Midbrain (tissue), 1 donor: ENCODE results near the gene GNB2.
A peak's percentile ranks its signal among the peaks of the same experiment; 100 is the strongest.

Experiments used
- DNase-seq: peaks from one replicate; lab custom pipeline; 2025; lab: John Stamatoyannopoulos, UW

GNB2 gene

DNA sequence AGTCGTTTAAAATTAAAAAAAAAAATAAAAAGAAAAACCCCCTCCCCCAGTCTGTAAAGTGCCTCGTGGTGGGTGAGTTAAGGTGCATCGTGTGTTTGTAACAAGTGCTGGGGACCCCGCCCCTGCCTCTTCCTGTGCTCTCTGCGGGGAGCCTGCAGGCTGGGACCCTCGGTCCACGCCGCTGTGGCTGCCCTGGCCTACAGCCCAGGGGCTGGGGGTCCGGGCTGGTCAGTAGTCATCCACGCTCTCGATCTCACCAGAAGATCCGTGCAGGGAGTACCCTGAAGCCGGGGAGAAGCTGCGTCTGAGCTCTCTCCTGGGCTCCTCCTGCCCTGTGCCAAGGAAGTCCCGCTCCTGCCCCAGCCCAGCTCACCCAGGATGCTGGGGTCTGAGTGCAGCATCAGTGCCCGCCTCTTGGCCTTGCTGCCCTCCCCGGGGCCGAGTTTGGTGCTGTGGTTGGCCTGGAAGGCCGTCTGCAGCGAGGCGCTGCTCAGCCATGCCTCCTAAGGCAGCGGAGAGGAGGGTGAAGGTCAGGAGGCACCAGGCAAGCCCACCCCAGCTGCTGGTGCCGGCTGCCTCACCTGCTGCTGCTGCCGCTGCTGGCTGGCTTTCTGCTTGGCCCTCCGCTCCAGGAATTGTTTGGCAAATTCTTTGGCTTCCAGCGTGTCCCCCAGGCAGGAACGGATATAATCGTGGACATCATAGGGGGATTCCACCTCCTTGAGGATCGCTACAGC, 8.1 kb downstream of the GNB2 start:
- no peak for DNase-seq

DNA sequence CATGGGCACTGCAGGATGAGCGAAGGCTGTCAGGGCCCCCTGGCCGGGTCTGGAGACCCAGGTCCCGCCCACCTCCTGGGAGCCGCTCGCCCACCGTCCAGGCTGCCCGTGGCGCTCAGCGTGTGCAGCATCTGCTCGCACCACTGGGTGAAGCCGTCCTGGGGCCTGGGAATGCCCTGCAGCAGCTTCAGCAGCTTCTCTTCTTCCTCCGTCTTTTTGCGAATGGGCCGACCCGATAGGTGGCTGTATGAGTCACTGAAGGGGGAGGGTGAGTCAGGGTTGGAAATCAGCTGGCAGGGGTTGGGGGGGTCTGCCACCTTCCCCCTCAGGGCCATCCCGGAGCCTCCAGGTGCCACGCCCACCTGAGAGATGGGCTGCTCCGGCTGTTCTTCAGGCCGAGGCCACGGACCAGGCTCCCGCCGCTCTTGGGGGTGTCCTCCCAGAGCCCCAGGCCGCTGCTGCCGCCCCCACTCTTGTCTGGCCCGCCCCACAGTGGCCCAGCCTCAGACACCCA, 8.7 kb downstream of the GNB2 start:
- no peak for DNase-seq

DNA sequence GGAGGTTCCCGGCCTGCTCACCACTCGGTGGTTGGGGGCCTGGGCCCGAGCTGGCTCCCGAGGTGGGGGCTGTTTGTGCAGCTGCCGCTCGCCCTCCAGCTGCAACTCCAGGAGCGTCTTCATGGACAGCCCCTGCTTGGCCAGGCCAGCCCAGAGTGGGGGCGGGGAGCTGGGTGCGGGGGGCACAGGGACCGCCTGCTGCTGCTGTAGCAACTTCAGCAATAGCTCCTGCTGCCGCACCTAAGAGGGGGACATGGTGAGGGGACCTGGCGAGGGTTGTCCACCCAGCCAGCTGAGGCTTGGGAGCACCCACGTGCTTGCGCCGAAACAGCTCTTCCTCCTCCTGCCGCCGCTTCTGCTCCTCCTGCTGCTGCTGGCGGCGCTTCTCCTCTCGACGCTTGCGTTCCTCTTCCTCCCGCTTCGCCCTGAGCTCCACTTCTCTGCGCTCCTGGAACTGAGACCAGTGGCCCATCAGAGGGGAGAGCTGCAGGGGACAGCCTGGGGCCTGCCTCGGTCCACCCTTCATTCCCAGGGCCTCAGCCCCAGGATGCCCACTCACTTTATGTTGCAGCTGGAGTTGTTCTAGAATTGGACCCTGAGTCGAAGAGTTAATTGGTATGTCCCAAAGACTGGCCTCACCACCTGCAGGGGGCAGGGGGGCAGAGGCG, 9.6 kb downstream of the GNB2 start:
- no peak for DNase-seq

DNA sequence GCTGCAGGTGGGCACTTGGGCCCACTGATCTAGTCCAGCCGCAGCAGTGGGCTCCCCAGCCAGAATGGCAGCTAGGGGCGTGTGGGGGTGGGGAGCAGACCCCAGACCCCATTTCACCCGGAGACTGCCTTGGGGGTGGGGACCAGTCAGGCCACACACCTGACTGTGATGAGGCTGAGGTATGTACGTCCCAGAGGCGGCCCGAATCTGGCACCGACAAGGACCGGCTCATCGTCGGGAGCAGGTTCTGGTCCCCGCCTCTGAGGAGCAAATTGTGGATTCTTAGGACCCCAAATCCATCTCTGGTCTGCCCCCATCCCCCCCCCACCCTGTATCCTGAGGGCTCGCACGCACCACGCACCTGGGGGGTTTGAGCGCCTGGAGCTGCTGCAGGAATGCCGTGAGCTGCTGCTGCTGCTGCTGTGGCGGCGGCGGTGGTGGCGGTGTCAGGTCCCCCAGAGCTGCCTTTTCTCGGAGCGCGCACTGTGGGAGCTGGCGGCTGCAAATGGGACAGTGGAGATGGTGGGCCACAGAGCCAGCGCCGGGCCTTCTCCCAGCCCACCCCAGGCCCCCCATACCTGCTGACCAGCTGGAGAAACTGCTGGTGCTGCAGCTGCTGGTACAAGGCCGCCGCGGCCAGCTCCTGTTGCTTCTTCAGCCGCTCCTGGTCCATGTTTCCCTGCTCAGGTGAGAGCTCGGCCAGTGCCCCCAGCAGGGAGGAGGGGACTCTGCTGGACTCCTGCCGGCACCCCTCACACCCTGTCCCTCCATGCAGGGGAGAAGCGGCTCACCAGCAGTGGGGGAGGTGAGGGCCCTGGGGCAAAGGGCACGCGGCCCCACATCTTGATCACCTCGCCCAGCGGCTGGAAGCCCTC, 10.4 kb downstream of the GNB2 start:
- no peak for DNase-seq

DNA sequence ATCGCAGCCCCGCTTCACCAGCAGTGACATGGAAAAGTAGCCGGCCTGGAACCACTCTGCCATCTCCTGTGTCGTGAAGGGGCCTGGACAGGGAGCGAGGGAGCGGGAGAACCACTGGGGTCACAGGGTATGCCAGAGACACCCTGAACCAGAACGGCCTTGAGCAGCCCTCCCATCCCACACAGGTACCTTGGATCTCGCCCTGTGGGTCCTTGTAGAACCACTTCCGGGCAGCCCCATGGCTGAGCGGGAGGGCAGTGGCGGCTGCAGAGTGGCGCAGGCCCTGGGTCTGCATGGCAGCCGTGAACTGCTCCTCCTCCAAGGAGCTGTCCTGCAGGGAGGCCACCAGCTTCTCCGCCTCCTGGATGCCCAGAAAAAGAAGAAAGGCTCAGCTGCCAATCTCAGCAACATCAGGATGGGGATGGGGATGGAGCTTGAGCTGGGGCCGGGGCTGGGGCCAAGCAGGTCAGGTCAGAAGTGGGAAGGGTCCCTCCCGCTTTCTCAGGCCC, 11.0 kb downstream of the GNB2 start:
- no peak for DNase-seq

DNA sequence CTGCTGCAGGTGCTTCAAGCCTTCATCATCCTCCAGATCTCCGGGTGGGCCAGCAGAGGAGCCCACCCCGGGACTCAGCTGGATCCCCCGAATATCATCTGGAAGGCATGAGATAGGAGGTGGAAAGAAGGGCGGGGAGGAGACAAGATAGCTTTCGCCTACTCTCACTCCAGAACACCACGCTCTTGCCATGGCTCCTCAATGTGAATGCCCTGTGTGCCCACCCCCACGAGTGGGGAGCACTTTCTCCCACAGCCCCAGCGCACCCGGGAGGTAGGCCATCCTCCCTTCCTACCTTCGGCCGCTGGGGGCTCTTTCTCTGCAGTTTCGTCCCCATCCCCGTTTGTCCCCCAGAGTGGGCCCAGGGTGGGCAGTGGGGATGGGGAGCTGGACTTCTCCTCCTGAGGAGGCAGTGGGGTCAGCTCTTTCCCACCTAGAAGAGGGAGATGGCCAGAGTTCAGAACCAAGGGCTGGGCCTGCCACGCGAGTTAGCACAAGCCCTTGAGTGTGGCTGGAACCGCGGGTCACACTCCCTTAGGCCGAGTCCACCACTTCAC, 11.6 kb downstream of the GNB2 start:
- no peak for DNase-seq

DNA sequence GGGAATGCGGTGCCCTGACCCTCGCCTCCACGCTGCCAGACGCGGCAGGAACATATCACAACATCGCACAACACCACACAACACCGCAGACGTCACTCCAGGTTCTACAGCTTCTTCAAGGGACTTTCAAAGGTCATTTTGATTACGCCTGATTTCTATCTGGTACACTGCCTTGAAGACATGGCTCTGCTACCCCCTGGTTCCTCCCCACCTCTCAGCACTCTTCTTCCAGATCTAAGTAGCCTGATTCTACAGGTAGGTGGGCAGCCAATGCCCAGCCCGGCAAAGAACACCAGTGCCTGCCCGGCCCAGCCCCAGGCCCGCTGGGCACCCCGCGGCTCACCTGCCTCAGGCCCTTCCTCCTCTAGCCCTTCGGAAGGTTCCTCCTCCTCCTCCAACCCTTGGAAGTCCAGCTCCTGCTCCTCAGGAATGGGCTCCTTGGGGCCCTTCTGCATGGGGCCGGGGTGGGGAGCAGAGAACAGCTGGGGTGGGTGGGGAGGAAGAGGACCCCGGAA, 12.1 kb downstream of the GNB2 start:
- DNase-seq: no peak

DNA sequence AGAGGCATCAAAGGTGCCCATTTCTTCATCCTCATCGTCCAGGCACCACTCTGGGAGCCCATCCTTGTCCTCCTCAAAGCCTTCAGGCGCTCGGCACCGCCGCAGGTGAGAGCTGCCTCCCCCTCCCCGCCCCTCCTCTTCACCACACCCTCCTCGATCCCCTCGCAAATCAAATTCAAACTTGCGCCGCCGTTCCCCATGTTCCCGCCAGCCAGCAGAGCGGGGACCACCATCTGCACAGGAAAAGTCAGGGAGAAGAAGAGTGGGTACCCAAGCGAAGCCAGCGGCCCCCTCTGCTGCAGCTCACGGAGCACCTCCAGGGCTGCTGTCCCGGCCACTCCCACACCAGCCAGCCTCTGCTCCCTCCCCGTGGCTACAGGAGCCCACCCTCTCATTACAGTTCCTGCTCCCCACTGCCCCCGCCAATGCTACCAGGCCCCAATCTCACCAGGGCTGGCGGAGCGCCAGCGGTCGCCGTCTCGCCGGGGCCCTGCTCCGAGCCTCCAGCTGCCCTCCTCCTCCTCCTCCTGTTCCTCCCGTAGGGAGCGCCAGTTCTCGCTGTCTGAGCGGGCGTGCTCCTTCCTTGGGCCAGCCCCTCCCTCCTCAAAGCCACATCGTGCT, 12.8 kb downstream of the GNB2 start:
- no peak for DNase-seq

DNA sequence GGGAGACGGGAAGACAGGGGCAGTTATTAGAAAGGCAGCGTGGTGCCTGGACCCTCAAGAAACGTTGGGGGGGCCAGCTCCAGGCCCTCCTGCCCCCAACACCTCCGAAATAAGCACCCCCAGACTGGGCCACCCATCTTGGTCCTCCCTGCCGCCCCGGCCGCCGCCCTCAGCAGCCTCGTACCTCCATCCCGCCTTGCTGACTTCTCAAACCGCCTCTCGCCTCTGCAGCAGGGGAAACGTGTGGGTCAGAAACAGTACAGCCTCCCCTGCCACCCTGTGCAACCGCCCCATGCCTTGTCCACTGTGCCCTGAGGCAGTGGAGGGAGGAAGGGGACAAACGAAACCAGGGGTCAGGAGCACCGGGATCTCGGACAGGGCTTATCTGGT, 13.3 kb downstream of the GNB2 start:
- no peak for DNase-seq

DNA sequence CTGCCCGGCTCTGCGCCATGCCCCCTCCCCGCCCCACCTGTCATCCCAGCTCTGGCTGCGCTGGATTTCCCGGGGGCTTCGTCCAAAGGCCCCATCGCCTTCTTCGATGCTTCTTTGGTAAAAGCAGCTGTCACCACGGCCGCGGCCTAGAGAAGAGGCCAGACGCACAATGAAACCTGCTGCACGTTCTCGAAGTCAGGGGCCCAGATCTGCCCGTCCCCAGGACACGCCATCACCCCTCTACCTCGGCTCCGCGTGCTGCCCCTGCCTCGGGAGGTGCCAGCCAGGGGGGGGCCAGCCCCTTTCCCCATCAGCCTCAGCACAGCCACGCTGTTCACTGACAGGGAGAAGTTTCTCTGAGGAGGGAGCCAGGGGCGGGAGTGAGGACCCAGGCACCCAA, 13.7 kb downstream of the GNB2 start:
- no peak for DNase-seq

DNA sequence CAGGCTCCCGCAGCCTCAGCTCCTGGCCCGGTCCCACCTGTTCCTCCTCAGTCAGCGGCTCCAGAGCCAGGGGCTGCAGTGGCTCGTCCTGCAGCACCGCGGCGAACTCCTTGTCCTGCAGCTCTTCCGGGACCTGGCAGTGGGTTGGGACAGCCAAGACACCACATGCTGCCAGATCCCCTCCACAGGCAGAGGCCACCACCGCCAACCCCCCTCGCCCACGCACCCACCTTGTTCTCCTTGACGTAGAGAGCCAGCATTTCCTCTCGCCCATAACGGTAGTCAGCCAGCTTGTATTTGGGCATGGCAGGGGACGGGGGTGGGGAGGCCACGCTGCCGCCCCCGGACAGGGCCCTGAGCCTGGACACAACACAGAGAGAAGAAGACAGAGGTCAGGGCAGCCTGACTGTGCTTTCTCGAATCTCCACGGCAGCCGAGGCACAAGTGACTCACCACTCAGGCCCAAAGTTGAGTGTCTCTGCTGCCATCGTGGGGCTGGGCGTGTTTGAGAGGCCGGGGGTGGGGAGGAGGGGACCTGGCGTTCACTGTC, 14.3 kb downstream of the GNB2 start:
- DNase-seq: no peak

DNA sequence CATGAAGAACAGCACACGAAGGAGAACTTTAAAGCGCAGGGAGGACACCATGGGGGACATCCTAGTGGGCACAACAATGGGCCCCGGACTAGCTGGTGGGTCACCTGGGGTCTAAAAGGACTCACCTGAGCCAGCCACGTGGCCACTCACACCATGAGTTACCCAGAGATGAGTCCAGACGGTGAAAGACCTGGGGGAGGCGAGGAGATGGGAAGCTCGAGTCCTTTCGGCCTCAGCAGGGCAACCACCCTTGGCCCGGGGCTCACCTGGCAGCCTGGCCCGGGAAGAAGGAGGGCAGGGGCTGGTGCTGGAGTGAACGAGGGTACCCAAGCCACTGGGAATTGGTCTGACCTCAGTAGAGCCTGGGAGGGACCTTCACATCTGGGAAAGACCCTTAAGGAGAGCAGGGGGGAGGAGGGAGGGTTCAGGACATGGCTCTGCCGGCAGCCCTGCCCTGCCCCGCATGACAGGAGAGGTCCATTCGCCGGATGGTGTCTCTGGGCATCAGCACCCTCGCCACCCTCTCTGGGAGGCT, 14.9 kb downstream of the GNB2 start:
- DNase-seq: no peak

DNA sequence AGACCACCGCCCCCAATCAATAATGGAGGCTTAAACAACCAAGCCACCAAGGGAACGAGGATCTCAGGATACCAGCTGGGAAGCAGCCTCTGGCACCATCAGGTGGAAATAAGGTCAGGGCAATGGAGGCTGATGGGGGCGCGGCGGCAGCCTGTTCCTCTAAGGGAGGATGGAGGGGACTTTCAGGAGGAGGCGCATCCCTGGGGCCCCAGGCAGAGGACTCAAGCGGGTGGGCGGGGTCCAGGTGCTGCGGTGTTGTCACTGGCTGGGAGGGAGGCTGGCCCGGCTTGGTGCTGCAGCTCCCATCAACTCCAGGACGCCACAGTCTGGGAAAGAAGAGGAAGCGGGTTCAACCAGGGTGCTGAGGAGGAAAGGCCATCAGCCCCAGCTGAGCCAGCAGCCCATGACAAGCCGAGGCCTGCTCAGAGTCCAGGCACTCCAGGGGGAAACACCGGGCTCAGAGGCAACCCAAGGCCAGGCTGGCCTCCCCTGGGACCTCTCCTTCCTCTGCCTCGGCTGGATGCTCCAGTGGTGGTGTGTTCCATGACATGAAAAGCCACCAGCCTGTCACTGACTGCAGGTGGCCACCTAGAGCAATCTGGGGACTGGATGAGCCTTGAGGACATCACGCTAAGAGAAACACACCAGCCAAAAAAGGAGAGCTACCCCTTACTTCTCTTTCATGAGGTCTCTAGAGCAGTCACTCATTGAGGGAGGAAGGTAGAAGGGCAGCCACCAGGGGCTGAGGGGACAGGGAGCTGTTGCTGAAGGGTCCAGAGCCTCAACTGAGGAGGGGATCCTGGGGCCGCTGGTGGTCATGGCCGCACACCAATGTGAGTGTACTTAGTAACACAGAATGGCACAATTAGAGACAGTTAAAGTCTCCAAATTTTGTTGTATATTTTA, 15.9 kb downstream of the GNB2 start:
- no peak for DNase-seq

DNA sequence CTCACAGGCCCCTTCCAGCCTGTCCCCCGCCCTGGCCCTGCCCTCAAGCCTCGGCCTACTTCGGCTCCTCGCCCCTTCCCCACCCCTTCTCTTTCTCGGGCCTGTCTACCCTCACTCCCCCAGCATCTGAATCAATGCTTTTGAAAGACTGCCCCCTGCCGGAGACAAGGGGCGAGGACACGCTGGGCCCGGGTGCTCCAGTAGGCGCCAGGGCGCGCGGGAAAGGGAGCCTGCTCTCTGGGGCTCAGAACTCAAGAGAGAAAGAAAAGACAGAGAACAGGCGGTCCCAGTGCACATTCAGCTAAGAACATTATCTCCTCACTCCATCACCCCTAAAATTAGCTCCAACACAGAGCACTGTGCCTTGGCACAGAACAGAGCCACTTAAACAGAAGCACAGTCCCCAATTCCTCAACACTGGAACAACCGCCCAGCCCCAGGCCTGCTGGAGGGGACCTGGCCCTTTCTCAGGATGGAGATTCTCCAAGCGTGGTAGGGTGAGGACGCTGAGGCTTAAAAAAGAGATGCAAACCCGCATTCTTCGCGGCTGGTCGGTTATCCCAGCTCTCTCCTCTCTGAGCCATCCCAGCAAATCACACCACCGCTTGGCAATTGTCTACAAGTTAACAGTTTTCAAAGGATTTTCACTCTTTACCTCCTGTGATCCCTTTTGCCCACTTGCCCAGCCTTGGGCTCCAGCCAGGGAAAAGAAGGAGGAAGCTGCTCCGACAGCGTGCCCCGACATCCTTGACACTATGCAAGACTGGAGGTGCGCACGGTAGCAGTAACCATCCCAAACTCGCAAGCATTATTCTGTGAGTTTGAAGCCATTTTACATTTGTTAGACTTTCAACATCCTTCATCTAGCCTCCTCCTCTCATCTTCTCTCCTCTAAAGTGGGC, 18.4 kb downstream of the GNB2 start:
- peak; percentile 84 for DNase-seq

DNA sequence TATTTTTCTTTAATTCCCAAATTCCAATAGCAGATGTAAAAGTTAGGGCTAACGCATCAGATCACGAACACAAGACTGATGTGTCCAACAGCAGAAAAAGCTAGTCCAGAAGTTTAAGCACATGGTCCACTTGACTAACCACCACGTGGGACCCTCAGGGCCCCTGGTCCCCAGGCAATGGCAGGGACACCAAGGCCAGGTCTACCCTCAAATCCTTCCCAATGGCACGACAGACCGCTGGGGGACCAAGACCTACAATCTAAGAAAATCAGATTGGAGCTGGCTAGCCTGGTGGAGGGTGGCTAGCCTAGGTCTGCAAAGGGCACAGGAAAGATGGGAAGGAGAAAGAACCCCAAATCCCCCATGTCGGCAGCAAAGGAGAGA, 19.0 kb downstream of the GNB2 start:
- no peak for DNase-seq

DNA sequence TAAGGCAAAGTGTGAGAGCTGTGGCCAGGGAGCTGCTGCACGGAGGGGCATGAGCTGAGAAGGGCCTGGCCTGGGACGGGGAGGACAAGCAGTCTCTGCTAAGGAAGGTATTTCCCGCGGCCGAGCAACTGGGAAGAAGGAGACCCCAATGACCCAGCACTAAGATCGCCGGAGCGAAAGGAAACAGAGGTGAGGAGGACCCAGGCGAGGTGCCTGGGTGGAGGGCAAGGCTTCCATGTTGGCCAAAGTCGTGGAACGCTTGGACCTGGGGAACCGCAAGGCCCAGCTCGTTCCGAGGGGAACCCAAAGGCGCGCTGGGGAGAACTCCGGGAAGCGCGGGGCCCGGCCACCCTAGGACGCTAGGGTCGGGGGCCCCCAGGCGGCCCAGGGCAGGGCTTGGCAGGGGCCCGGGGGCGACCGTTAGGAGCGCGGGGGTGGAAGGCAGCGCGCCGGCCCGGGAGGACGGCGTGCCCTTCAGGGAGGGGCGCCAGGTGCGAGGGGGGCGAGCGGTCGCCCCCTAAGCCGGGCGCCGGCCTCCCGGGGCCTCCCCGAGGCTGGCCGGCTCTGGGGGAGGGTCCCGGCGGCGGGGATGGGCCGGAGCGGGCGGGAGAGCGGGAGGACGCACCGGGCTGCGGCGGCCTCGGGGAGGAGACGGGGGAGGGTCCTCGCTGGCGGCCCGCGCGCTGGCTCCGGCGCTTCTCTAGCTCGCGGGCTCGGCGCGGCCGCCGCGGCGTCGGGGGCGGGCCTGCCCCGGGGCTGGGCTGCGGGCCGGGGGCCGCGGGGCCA, 20.0 kb downstream of the GNB2 start:
- no peak for DNase-seq

DNA sequence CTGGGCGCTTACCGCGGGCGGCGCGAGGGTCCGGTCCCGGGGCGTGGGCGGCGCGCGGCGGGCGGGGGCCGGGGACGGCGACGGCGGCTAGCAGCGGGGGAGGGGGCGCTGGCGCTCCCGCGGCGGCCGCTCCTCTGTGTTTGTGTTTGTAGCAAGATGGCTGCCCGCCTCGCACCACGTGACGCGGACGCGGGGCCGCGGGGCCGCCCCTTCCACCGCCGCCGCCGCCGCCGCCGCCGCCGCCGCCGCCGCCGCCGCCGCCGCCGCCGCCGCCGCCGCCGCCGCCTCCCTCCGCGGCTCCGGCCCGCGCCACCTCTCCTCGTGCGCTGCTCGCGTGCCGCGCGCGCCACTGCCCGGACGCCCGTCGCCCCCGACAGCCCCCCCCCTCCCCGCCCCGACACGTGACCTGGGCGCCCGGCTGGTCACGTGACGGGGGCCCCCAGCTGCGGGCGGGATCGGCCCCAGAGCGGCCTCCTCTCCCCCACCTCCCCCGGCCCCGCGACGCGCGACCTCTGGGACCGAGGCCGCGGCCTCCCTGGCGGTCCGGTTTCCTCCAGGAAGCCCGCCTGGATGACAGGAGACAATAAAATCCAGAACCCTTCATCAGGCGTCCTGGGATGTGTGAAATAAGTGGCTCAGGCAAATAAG, 20.7 kb downstream of the GNB2 start, which contains the start of gene GIGYF1:
Gene GIGYF1 (minus strand): TSS at position 153 of the 648 bp plus-strand sequence. CDS start 6,012 bp downstream, outside the sequence.
- peak; percentile 65 for DNase-seq
